ENCODE measurements around the gene ATG16L1.

Gene ATG16L1

GRCh38 chr2:233260661-233261060, 9.2 kb downstream of the ATG16L1 start:
- no peak for DNase-seq (ENCODE audit: low spot score)

GRCh38 chr2:233261819-233262555, 10.5 kb downstream of the ATG16L1 start:
- DNase-seq (ENCODE audit: low spot score), result no peak

GRCh38 chr2:233262562-233262961, 11.1 kb downstream of the ATG16L1 start:
- DNase-seq (ENCODE audit: low spot score), result no peak

- no peak for DNase-seq (ENCODE audit: low spot score)
These were observed 11.6 kb downstream of the ATG16L1 start for GRCh38 chr2:233263045-233263570.

GRCh38 chr2:233264667-233265066, 13.2 kb downstream of the ATG16L1 start:
- no peak for DNase-seq (ENCODE audit: low spot score)

- DNase-seq (ENCODE audit: low spot score), result no peak
These were observed 14.5 kb downstream of the ATG16L1 start for GRCh38 chr2:233265899-233266431.

GRCh38 chr2:233266481-233266880, 15.0 kb downstream of the ATG16L1 start:
- DNase-seq (ENCODE audit: low spot score), result no peak

- no peak for DNase-seq (ENCODE audit: low spot score)
These were observed 16.2 kb downstream of the ATG16L1 start for GRCh38 chr2:233267516-233268245.

GRCh38 chr2:233270366-233270765, 18.9 kb downstream of the ATG16L1 start:
- no peak for DNase-seq (ENCODE audit: low spot score)

GRCh38 chr2:233270951-233271350, 19.5 kb downstream of the ATG16L1 start:
- DNase-seq (ENCODE audit: low spot score), result no peak

GRCh38 chr2:233271693-233272092, 20.2 kb downstream of the ATG16L1 start:
- no peak for DNase-seq (ENCODE audit: low spot score)

GRCh38 chr2:233273120-233273519, 21.6 kb downstream of the ATG16L1 start:
- no peak for DNase-seq (ENCODE audit: low spot score)

GRCh38 chr2:233275223-233275622, 23.8 kb downstream of the ATG16L1 start:
- DNase-seq (ENCODE audit: low spot score), result no peak

- DNase-seq (ENCODE audit: low spot score), result no peak
These were observed 27.4 kb downstream of the ATG16L1 start for GRCh38 chr2:233278921-233279320.

- no peak for DNase-seq (ENCODE audit: low spot score)
These were observed 28.7 kb downstream of the ATG16L1 start for GRCh38 chr2:233280114-233280693.

GRCh38 chr2:233281553-233281952, 30.1 kb downstream of the ATG16L1 start:
- DNase-seq (ENCODE audit: low spot score), result no peak

- DNase-seq (ENCODE audit: low spot score), result no peak
These were observed 30.6 kb downstream of the ATG16L1 start for GRCh38 chr2:233281992-233282603.

GRCh38 chr2:233285921-233286320, 34.4 kb downstream of the ATG16L1 start:
- DNase-seq (ENCODE audit: low spot score), result no peak

GRCh38 chr2:233287871-233288270, 36.4 kb downstream of the ATG16L1 start:
- peak; percentile 30 for DNase-seq (ENCODE audit: low spot score)

GRCh38 chr2:233288663-233289062, 37.2 kb downstream of the ATG16L1 start:
- peak; percentile 88 for DNase-seq (ENCODE audit: low spot score)

GRCh38 chr2:233289648-233290047, 38.2 kb downstream of the ATG16L1 start:
- DNase-seq (ENCODE audit: low spot score), result peak; percentile 90
